Esophagus muscularis mucosa (tissue), 3 donors: ENCODE data around the gene C4orf51.

Experiments
- POLR2A ChIP-seq: fragments of 450-650 bp; IDR thresholded peaks from one replicate; pipeline ENCODE4 v1.6.1; 2017; ENCODE audit warnings: antibody characterized with exemption, moderate library complexity, mild to moderate bottlenecking, low read depth
- TF ChIP-seq, protein P1 (sequence below), 3 experiments: fragments of 200-600 bp in 2 of 3; fragments of 450-650 bp in 1 of 3; sonication (generic) in 2 of 3; IDR thresholded peaks; one replicate each; pipeline ENCODE4 v1.5.1; 2017 to 2019; ENCODE audit warnings: antibody characterized with exemption in 3 of 3, mild to moderate bottlenecking in 2 of 3, moderate library complexity in 1 of 3

DNA sequence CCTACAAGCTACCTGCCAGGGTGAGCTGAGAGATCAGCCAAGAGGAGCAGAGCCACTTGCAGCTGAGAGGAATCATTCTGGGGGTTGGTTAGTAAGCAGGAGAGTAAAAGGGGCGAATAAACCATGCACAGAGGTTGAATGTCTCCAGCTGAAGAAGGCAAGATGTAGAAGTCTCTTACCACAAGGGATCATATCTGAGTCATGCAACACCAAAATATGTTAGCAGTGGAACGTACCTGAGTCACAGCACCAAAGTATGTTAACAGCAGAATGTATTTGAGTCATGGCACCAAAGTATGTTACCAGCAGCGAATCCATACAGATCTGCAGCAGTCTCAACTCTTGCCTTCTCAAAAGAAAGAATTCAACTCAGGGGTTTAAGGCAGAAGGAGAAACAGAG, 29.9 kb downstream of the C4orf51 start:
- no peak for TF ChIP-seq POLR2A
- TF ChIP-seq, protein P1, sequence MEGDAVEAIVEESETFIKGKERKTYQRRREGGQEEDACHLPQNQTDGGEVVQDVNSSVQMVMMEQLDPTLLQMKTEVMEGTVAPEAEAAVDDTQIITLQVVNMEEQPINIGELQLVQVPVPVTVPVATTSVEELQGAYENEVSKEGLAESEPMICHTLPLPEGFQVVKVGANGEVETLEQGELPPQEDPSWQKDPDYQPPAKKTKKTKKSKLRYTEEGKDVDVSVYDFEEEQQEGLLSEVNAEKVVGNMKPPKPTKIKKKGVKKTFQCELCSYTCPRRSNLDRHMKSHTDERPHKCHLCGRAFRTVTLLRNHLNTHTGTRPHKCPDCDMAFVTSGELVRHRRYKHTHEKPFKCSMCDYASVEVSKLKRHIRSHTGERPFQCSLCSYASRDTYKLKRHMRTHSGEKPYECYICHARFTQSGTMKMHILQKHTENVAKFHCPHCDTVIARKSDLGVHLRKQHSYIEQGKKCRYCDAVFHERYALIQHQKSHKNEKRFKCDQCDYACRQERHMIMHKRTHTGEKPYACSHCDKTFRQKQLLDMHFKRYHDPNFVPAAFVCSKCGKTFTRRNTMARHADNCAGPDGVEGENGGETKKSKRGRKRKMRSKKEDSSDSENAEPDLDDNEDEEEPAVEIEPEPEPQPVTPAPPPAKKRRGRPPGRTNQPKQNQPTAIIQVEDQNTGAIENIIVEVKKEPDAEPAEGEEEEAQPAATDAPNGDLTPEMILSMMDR (IDR thresholded peaks at IDR 0.05): no peak
